Measurements from ENCODE around the gene CD14.
"Not testable (repeated sequence)": the region's sequence is repeated elsewhere in the genome, so short reads cannot be mapped to it uniquely, and the experiment has no call there.

Gene CD14

GRCh38 chr5:140672455-140673186 lies 39.6 kb upstream of the CD14 start:
- no peak overlapping the region for H3K4me3 ChIP-seq (ENCODE audit: low read depth, low read length)
- CTCF ChIA-PET: no interaction called here

DNA sequence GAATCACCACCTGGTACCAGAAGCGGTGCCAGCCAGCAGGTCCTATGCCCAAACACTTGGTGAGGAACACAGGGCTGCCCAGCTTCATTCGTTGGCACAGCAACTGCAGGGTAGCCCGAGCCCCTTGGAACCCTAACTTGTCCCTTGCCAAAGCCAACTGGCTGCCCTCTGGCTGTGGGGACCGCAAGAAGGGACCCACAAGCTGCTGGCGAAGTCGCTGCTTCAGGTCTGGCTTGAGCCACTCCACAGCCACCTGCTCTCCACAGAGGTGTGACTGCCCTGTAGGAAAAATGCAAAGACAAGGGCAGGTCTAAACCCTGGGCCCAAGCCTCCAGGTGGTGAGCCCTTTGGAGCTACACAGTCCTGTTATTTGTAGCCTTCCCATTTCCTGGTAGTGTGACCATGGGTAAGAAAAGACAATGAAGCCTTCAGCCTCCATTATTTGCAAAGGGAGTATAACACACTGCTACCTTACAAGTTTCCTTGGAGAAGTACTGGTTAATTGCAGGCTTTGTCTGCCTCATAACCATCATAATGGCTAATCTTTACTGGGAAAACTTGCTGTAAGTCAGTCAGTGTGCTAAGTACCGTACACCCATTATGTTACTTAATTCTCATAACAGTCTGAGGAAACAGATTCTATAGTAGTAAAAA lies 38.6 kb upstream of the CD14 start:
- POLR2A ChIA-PET: interaction anchor here (1.0 to 1.1 kb wide), 2 partner anchors 19 to 124 kb away, joined by 3 to 4 read pairs; partner anchors contain the start of gene EIF4EBP3
- CTCF ChIA-PET: interaction anchor here (1.0 kb wide), 1 partner anchor 10 kb away, joined by 3 read pairs; no protein-coding TSS in a partner anchor
- DNase-seq (ENCODE audit: low read depth, low spot score): no peak
- no peak overlapping the region for H3K4me3 ChIP-seq (ENCODE audit: low read depth, low read length)
- TF ChIP-seq CTCF (IDR thresholded peaks at IDR 0.05; ENCODE audit: insufficient read depth, low read length, missing control alignments): no peak

More at GRCh38 chr5:140672455-140673186, 39.6 kb upstream of the CD14 start:
- POLR2A ChIA-PET: interaction anchor here (0.6 to 1.1 kb wide), 4 partner anchors 18 to 125 kb away, joined by 3 to 4 read pairs (median 4); partner anchors contain the start of genes EIF4EBP3, HARS1, HARS2 and TMCO6
- TF ChIP-seq CTCF (IDR thresholded peaks at IDR 0.05; ENCODE audit: insufficient read depth, low read length, missing control alignments): no peak
- no peak for DNase-seq (ENCODE audit: low read depth, low spot score)

- H3K4me3 ChIP-seq (ENCODE audit: low read depth, low read length); DNase-seq (ENCODE audit: low read depth, low spot score); POLR2A ChIA-PET: not testable (repeated sequence)
- CTCF ChIA-PET: interaction anchor here (1.0 kb wide), 1 partner anchor 11 kb away, joined by 3 read pairs; no protein-coding TSS in a partner anchor
These were observed 38.1 kb upstream of the CD14 start for GRCh38 chr5:140671035-140671434.

GRCh38 chr5:140664359-140665119 lies 31.6 kb upstream of the CD14 start, which contains the start of gene WDR55:
TSS of gene WDR55 (plus strand) at chr5:140664904. CDS start at chr5:140664913, 9 bp downstream.
- TF ChIP-seq CTCF (IDR thresholded peaks at IDR 0.05; ENCODE audit: insufficient read depth, low read length, missing control alignments): no peak
- ChIA-PET CTCF (interaction anchor here (3.7 kb wide), 1 partner anchor 291 kb away, joined by 11 read pairs; no protein-coding TSS in a partner anchor), POLR2A (interaction anchor here (0.5 to 3.5 kb wide), 10 partner anchors 17 to 117 kb away, joined by 3 to 18 read pairs (median 4); partner anchors contain the start of genes APBB3, EIF4EBP3, HARS1 and HARS2)
- DNase-seq (ENCODE audit: low read depth, low spot score): peak; percentile 37
- peak within 1 kb of the TSS; percentile 96 for H3K4me3 ChIP-seq (ENCODE audit: low read depth, low read length)

- ChIA-PET CTCF (interaction anchor here (1.8 kb wide), 1 partner anchor 16 kb away, joined by 4 read pairs; the partner anchor contains the start of genes IK and NDUFA2), POLR2A (interaction anchor here (0.5 to 3.5 kb wide), 7 partner anchors 17 to 117 kb away, joined by 3 to 18 read pairs (median 5); partner anchors contain the start of genes APBB3, EIF4EBP3, IK and NDUFA2)
- H3K4me3 ChIP-seq (ENCODE audit: low read depth, low read length): peak overlapping the region; percentile 96
- no peak for TF ChIP-seq CTCF (IDR thresholded peaks at IDR 0.05; ENCODE audit: insufficient read depth, low read length, missing control alignments)
- no peak for DNase-seq (ENCODE audit: low read depth, low spot score)
These were observed 31.0 kb upstream of the CD14 start for GRCh38 chr5:140664030-140664358.

- DNase-seq (ENCODE audit: low read depth, low spot score); POLR2A ChIA-PET; H3K4me3 ChIP-seq (ENCODE audit: low read depth, low read length): not testable (repeated sequence)
- CTCF ChIA-PET: interaction anchor here (1.1 kb wide), 1 partner anchor 14 kb away, joined by 3 read pairs; no protein-coding TSS in a partner anchor
These were observed 27.4 kb upstream of the CD14 start for GRCh38 chr5:140660371-140660770.
